GM19043 (cell line): ENCODE results near the gene NELL1.

Experiments
- ATAC-seq: cut with Tn5 transposase; IDR thresholded peaks from one replicate; pipeline ENCODE4 v1.9.1; 2021; ENCODE audit warnings: low read depth; ENCODE audit not compliant: unreplicated experiment

NELL1 gene

GRCh38 chr11:21602699-21603098 lies 933.3 kb downstream of the NELL1 start:
- no peak for ATAC-seq

GRCh38 chr11:21603886-21604285 lies 934.5 kb downstream of the NELL1 start:
- ATAC-seq, result no peak

- no peak for ATAC-seq
These were observed 935.2 kb downstream of the NELL1 start for GRCh38 chr11:21604564-21604963.

- no peak for ATAC-seq
These were observed 942.9 kb downstream of the NELL1 start for GRCh38 chr11:21612326-21612725.

- ATAC-seq, result no peak
These were observed 945.6 kb downstream of the NELL1 start for GRCh38 chr11:21614961-21615360.

GRCh38 chr11:21615955-21616371 lies 946.6 kb downstream of the NELL1 start:
- ATAC-seq, result no peak

- no peak for ATAC-seq
These were observed 953.2 kb downstream of the NELL1 start for GRCh38 chr11:21622566-21622965.

- no peak for ATAC-seq
These were observed 953.6 kb downstream of the NELL1 start for GRCh38 chr11:21622995-21623394.
